Epidermal melanocyte (primary cell): ENCODE measurements around the gene MAGI1.

Source experiments
- DNase-seq: peaks from one replicate; pipeline ENCODE4 v3.0.0; 2011; ENCODE audit warnings: low spot score; ENCODE audit not compliant: insufficient read length

The MAGI1 gene

GRCh38 chr3:65597226-65597951, 441.3 kb downstream of the MAGI1 start:
- DNase-seq: no peak

GRCh38 chr3:65596571-65597225, 442.0 kb downstream of the MAGI1 start:
- DNase-seq: no peak

- no peak for DNase-seq
These were observed 442.8 kb downstream of the MAGI1 start for GRCh38 chr3:65596029-65596300.

GRCh38 chr3:65595222-65596028, 443.3 kb downstream of the MAGI1 start:
- no peak for DNase-seq

- no peak for DNase-seq
These were observed 444.7 kb downstream of the MAGI1 start for GRCh38 chr3:65593780-65594752.

- no peak for DNase-seq
These were observed 447.4 kb downstream of the MAGI1 start for GRCh38 chr3:65591313-65591712.

- DNase-seq: no peak
These were observed 449.8 kb downstream of the MAGI1 start for GRCh38 chr3:65588884-65589283.

GRCh38 chr3:65587650-65588439, 450.9 kb downstream of the MAGI1 start:
- no peak for DNase-seq

GRCh38 chr3:65584913-65585312, 453.8 kb downstream of the MAGI1 start:
- DNase-seq: no peak

- no peak for DNase-seq
These were observed 454.7 kb downstream of the MAGI1 start for GRCh38 chr3:65584002-65584401.

GRCh38 chr3:65583188-65583587, 455.5 kb downstream of the MAGI1 start:
- DNase-seq: no peak

- DNase-seq: no peak
These were observed 456.6 kb downstream of the MAGI1 start for GRCh38 chr3:65582012-65582717.

- DNase-seq: no peak
These were observed 457.4 kb downstream of the MAGI1 start for GRCh38 chr3:65581313-65581712.

- DNase-seq: no peak
These were observed 459.9 kb downstream of the MAGI1 start for GRCh38 chr3:65578861-65579260.

GRCh38 chr3:65577843-65578430, 460.8 kb downstream of the MAGI1 start:
- DNase-seq: no peak

GRCh38 chr3:65576966-65577365, 461.8 kb downstream of the MAGI1 start:
- no peak for DNase-seq

- DNase-seq: no peak
These were observed 462.5 kb downstream of the MAGI1 start for GRCh38 chr3:65576228-65576627.

GRCh38 chr3:65575376-65575840, 463.3 kb downstream of the MAGI1 start:
- no peak for DNase-seq

GRCh38 chr3:65573548-65574116, 465.1 kb downstream of the MAGI1 start:
- DNase-seq: no peak
